ENCODE results near the gene RALGDS.
"Not testable (repeated sequence)": the region's sequence is repeated elsewhere in the genome, so short reads cannot be mapped to it uniquely, and the experiment has no call there.

The RALGDS gene

DNA sequence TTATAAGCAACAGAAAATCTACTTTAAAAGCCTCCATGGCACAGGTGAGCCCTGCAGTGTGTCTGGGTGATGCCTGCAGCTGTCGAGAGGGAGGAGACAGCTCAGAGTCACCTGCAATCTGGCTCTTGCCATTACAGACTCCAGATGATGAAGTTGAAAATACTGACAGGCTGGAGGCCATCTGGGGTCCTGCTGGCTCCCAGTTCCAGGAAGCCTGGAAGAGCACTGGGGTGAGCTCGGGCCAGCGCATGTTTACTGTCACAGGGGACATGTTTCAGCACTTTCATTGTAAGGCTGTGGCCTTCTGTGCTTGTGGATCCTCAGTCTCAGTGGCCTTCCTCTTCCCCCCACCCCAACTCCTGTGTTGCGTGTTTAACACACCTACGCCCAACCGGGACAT, 30.9 kb downstream of the RALGDS start:
- no peak for DNase-seq (ENCODE audit: extremely low read depth, low read depth)
- TF ChIP-seq CTCF (IDR thresholded peaks at IDR 0.05; ENCODE audit: low read depth, low read length), result no peak

DNA sequence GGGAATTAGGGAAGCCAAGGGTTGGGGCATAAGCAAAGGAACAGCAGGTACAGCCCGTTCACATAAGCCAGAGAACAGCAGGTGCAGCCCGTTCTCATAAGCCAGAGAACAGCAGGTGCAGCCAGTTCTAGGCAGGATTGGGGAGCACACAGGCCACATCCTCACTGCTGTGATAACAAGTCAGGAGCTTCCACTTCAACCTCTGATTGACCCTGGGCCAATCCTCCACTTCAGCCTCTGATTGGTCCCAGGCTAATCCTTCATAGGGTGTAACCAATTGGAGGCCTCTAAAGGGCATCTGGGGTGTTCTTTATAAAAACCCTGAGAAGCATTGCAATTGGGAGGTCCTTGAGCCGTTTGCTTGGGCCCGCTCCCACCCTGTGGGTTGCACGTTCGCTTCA, 31.8 kb downstream of the RALGDS start:
- no peak for TF ChIP-seq CTCF (IDR thresholded peaks at IDR 0.05; ENCODE audit: low read depth, low read length)
- DNase-seq (ENCODE audit: extremely low read depth, low read depth), result no peak

GRCh38 chr9:133088756-133089155, 32.3 kb downstream of the RALGDS start:
- TF ChIP-seq CTCF (IDR thresholded peaks at IDR 0.05; ENCODE audit: low read depth, low read length), result no peak

DNA sequence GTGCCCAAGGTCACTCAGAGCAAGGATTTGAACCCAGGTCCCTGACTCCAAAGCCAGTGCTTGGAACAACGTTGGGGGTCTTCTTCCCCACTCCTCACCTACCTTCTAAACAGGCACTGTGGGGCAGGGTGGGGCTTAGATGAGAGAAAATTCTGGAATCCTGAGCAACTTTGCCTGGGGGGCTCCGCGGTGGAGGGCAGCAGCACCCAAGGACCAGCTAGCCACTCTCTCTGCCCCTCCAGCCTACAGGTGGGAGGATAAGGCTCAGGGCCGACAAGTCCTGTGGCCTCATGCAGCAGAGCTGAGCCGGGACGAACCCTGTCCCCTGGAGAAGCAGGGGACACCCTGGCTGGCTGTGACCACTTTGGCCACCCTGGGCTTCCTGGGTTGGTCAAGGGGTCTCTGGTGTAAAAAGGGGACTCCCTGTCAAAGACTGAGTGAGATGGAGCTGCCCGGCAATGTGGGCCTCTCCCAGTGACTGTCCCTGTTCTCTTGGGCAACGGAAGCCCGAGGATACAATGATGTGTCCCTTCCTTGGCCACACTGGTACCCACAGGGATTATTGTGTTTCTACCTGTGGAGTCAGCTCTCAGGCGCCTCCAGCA, 32.8 kb downstream of the RALGDS start:
- no peak for DNase-seq (ENCODE audit: extremely low read depth, low read depth)
- TF ChIP-seq CTCF (IDR thresholded peaks at IDR 0.05; ENCODE audit: low read depth, low read length), result no peak

More at GRCh38 chr9:133088756-133089155, 32.3 kb downstream of the RALGDS start:
- no peak for DNase-seq (ENCODE audit: extremely low read depth, low read depth)

- TF ChIP-seq CTCF (IDR thresholded peaks at IDR 0.05; ENCODE audit: low read depth, low read length), result no peak
- DNase-seq (ENCODE audit: extremely low read depth, low read depth), result no peak
These were observed 33.5 kb downstream of the RALGDS start for GRCh38 chr9:133087429-133088145.

DNA sequence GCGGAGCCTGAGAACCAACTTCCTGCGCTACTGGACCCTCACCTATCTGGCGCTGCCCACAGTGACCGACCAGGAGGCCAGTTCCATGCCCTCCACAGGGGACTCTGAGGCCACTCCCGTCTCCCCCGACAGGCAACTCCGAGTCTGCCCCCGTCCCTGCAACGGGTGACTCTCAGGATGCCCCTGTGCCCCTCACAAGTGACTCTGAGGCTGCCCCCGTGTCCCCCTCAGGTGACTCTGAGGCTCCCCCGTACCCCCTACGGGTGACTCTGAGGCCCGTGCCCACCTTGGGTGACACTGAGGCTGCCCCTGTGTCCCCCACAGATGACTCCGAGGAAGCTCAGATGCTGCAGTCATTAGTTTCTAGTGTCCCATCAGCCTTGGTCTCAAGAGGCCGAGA, 34.1 kb downstream of the RALGDS start:
- TF ChIP-seq CTCF (IDR thresholded peaks at IDR 0.05; ENCODE audit: low read depth, low read length), result no peak
- no peak for DNase-seq (ENCODE audit: extremely low read depth, low read depth)

DNA sequence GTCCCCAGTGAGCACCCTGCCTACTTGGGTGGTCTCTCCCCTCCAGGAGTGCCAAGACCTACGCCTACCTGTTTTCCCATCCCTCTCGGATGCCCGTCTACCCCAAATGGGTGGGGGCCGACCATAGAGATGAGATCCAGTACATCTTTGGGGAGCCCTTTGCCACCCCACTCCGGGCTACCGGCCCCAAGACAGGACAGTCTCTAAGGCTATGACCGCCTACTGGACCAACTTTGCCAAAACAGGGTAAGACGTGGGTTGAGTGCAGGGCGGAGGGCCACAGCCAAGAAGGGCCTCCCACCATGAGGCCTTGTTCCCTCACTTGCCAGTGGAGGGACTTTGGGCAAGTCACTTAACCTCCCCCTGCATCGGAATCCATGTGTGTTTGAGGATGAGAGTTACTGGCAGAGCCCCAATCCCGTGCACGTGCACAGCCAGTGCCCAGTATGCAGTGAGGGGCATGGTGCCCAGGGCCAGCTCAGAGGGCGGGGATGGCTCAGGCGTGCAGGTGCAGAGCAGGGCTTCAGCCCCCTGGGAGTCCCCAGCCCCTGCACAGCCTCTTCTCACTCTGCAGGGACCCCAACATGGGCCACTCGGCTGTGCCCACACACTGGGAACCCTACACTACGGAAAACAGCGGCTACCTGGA, 34.7 kb downstream of the RALGDS start:
- not testable (repeated sequence) for DNase-seq (ENCODE audit: extremely low read depth, low read depth)

- not testable (repeated sequence) for DNase-seq (ENCODE audit: extremely low read depth, low read depth)
These were observed 37.4 kb downstream of the RALGDS start for GRCh38 chr9:133083688-133084087.

GRCh38 chr9:133081957-133082644, 38.9 kb downstream of the RALGDS start:
- not testable (repeated sequence) for DNase-seq (ENCODE audit: extremely low read depth, low read depth)

GRCh38 chr9:133080786-133081779, 40.0 kb downstream of the RALGDS start:
- DNase-seq (ENCODE audit: extremely low read depth, low read depth), result not testable (repeated sequence)
